Mucosa of descending colon (tissue), 3 donors: ENCODE data around the gene ZSWIM2. TPM values are rescaled to one million over a fixed set of nuclear protein-coding genes. Genes with fewer than 3 reads are reported as not detected.

ENCODE experiments used
- ATAC-seq: fragments of 200-7000 bp; cut with Tn5 transposase; one replicate; pipeline ENCODE4 v1.9.1; 2020; ENCODE audit warnings: mild to moderate bottlenecking, moderate library complexity
- DNase-seq, 3 donors: peaks; one replicate each; pipeline ENCODE4 v3.0.0-alpha.2; 2020
- H3K36me3 ChIP-seq: fragments of 200-600 bp; one replicate; pipeline ENCODE4 v1.8.0; 2021; ENCODE audit warnings: low read depth, mild to moderate bottlenecking
- H3K4me1 ChIP-seq: fragments of 200-600 bp; one replicate; pipeline ENCODE4 v1.8.0; 2021; ENCODE audit warnings: low read depth, mild to moderate bottlenecking
- H3K4me3 ChIP-seq: fragments of 200-600 bp; one replicate; pipeline ENCODE4 v1.8.0; 2021; ENCODE audit warnings: mild to moderate bottlenecking
- H3K9me3 ChIP-seq: fragments of 200-600 bp; one replicate; pipeline ENCODE4 v1.8.0; 2021; ENCODE audit warnings: mild to moderate bottlenecking
- intact Hi-C, 2 donors: fragments of 100-400 bp; cut with DNase I in 1 of 2; cut with micrococcal nuclease in 1 of 2; formaldehyde crosslinking; loops; one replicate each; pipeline versions ENCODE4 v1.11.0 to v1.11.1; 2022; cut with DNase I, micrococcal nuclease
- total RNA-seq, 3 donors: library from RNA; stranded (reverse); fragmentation: NEBNext Ultra II Directional in 2 of 3; extraction: Animal tissue kit (Norgen Biotek cat#: 25700) in 2 of 3; gene quantifications; one replicate each; pipeline versions ENCODE4 v1.2.1 to v1.2.4, GENCODE V29; 2021 to 2023
- TF ChIP-seq, protein P1 (sequence below): fragments of 200-600 bp; IDR thresholded peaks from one replicate; pipeline ENCODE4 v1.8.0; 2022; ENCODE audit warnings: antibody characterized with exemption, mild to moderate bottlenecking
- donor health status: DM: no; HTN: no; CAD: no; lungs with moderate emphysema.
- donor health status: DM: no; HTN: no; CAD: no.
- donor health status: DM: no; HTN: yes; CAD: no.

Gene ZSWIM2
- total RNA-seq, 3 donors from 2014 or later, result not detected

DNA sequence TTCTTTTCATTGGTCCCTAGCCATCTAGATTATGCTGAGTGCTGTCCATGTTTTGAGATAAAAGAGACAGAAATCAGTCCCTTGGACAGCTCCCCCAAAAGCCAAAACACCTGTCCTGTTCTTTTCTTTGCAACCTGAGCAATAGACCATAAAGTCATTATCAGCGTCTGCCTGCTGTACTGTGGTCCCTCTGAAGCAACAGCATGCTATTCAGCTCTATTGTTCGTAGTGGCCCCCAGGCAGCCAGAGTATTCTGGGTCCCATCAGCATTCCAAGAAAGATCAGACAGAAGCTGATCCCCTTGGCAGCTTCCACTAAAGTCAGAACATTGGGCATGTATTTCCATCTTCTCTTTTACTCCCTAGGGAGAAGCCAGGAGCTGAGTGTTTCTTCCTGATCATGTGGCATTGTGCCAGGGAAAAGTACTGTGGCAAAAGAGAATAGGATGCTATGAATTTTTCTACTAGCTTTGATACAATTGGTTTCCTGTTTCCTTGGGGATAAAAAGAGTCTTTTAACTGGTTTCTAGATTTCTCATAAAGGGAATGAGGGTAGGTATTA is 33.6 kb upstream of the ZSWIM2 start:
- H3K4me1 ChIP-seq, result no peaks in the 10 kb centered on the region
- no peaks in the 10 kb centered on the region for H3K36me3 ChIP-seq
- H3K9me3 ChIP-seq, result no peaks in the 10 kb centered on the region
- intact Hi-C loops, result no loop called here
- H3K4me3 ChIP-seq, result no peak overlapping the region
- no peak for DNase-seq
- ATAC-seq, result no peak
- TF ChIP-seq, protein P1, sequence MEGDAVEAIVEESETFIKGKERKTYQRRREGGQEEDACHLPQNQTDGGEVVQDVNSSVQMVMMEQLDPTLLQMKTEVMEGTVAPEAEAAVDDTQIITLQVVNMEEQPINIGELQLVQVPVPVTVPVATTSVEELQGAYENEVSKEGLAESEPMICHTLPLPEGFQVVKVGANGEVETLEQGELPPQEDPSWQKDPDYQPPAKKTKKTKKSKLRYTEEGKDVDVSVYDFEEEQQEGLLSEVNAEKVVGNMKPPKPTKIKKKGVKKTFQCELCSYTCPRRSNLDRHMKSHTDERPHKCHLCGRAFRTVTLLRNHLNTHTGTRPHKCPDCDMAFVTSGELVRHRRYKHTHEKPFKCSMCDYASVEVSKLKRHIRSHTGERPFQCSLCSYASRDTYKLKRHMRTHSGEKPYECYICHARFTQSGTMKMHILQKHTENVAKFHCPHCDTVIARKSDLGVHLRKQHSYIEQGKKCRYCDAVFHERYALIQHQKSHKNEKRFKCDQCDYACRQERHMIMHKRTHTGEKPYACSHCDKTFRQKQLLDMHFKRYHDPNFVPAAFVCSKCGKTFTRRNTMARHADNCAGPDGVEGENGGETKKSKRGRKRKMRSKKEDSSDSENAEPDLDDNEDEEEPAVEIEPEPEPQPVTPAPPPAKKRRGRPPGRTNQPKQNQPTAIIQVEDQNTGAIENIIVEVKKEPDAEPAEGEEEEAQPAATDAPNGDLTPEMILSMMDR, result no peak

- no peaks in the 10 kb centered on the region for H3K36me3 ChIP-seq
- ATAC-seq (no peak), DNase-seq (no peak)
- no peak overlapping the region for H3K4me3 ChIP-seq
- TF ChIP-seq, protein P1, result no peak
- intact Hi-C loops, result no loop called here
- H3K4me1 ChIP-seq, result no peaks in the 10 kb centered on the region
- H3K9me3 ChIP-seq, result no peaks in the 10 kb centered on the region
Measured at GRCh38 chr2:186881660-186882059, 32.7 kb upstream of the ZSWIM2 start.

DNA sequence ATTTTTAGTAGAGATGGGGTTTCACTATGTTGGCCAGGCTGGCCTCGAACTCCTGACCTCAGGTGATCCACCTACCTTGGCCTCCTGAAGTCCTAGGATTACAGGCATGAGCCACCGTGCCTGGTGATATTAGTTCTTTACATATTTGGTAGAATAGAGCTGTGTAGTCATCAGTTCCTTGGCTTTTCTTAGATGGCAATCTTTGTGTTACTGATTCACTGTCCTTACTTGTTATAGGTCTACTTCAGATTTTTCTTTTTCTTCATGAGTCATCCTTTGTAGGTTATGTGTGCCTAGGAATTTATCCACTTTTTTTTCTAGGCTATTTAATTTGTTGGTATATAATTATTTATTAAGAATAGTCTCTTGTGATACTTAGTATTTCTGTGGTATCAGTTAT is 30.3 kb upstream of the ZSWIM2 start:
- ATAC-seq, result no peak
- H3K36me3 ChIP-seq, result no peaks in the 10 kb centered on the region
- H3K9me3 ChIP-seq, result no peaks in the 10 kb centered on the region
- intact Hi-C loops, result no loop called here
- TF ChIP-seq, protein P1, result no peak
- no peaks in the 10 kb centered on the region for H3K4me1 ChIP-seq
- no peak overlapping the region for H3K4me3 ChIP-seq
- no peak for DNase-seq

DNA sequence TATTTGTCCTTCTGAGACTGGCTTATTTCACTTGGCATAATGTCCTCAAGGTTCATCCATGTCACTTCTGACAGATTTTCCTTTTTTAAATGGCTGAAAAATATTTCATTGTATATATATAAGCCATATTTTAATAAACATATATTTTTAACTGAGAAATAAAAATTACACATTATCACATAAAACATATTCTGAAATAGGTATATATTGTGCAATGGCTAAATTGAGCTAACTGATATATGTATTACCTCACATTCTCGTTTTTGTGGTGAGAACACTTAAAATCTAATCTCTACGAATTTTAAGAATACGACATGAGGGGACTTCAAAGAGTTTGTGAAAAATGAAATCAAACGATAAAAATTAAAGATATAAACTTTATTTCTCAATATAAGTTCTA is 25.7 kb upstream of the ZSWIM2 start:
- intact Hi-C loops, result no loop called here
- Histone ChIP-seq H3K4me3 (no peak overlapping the region), H3K9me3 (no peaks in the 10 kb centered on the region), H3K4me1 (no peaks in the 10 kb centered on the region), H3K36me3 (no peaks in the 10 kb centered on the region)
- no peak for DNase-seq
- ATAC-seq, result no peak
- TF ChIP-seq, protein P1, result no peak

DNA sequence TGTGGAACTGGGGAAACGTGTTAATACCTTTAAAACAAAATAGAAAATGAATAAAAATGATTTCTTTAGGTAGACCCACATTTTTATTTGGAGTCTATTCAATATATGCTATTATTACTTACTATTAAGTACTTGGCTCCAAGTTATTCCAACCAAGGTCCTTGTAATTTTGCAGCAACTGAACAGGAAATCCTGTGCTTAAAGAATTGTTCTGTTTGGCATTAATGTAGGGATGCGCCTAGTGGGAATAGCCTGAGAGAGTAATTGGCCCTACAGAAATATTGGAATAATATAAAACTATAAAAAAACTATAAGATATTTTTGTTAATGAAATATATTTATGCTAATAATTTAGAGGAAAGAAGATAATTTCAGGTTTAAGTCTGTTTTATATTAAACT is 22.9 kb upstream of the ZSWIM2 start:
- ATAC-seq (no peak), DNase-seq (no peak)
- intact Hi-C loops, result no loop called here
- TF ChIP-seq, protein P1, result no peak
- Histone ChIP-seq H3K4me3 (no peak overlapping the region), H3K36me3 (no peaks in the 10 kb centered on the region), H3K9me3 (no peaks in the 10 kb centered on the region), H3K4me1 (no peaks in the 10 kb centered on the region)

- intact Hi-C loops, result loop anchor here (10.0 kb wide), 1 partner anchor 586 kb away; no protein-coding TSS in a partner anchor
- DNase-seq (no peak), ATAC-seq (no peak)
- H3K9me3 ChIP-seq, result no peaks in the 10 kb centered on the region
- no peaks in the 10 kb centered on the region for H3K36me3 ChIP-seq
- no peaks in the 10 kb centered on the region for H3K4me1 ChIP-seq
- no peak overlapping the region for H3K4me3 ChIP-seq
- TF ChIP-seq, protein P1, result no peak
Measured at GRCh38 chr2:186868344-186868743, 19.4 kb upstream of the ZSWIM2 start.
